Natural killer cell (primary cell): ENCODE data around the gene ZNF445. TPM values are rescaled to one million over a fixed set of nuclear protein-coding genes. Genes with fewer than 3 reads are reported as not detected.
"Not testable (repeated sequence)": the region's sequence is repeated elsewhere in the genome, so short reads cannot be mapped to it uniquely, and the experiment has no call there.

Experiments used
- ATAC-seq, 3 donors: fragments of 150-1000 bp in 2 of 3; fragments of 200-7000 bp in 1 of 3; cut with Tn5 transposase; 1 replicate in 1 of 3; 2 replicates in 2 of 3; pipeline ENCODE4 v1.10.0; 2021; ENCODE audit warnings: mild to moderate bottlenecking in 2 of 3, moderate library complexity in 2 of 3
- DNase-seq, 2 donors: peaks; one replicate each; pipeline versions ENCODE4 v3.0.0 to v3.0.0-alpha.2; 2013 to 2021; ENCODE audit warnings: mixed read lengths in 1 of 2
- H3K27ac ChIP-seq: one replicate; pipeline ENCODE4 v1.5.1; 2013; ENCODE audit warnings: mild to moderate bottlenecking, low read length
- H3K27me3 ChIP-seq: one replicate; pipeline ENCODE4 v1.6.1; 2013; ENCODE audit warnings: low read length; ENCODE audit not compliant: control insufficient read depth, insufficient read depth
- H3K36me3 ChIP-seq: one replicate; pipeline ENCODE4 v1.6.1; 2013; ENCODE audit warnings: low read length; ENCODE audit not compliant: control insufficient read depth, insufficient read depth
- H3K4me1 ChIP-seq: one replicate; pipeline ENCODE4 v1.6.1; 2013; ENCODE audit warnings: low read length; ENCODE audit not compliant: control insufficient read depth, insufficient read depth
- H3K4me3 ChIP-seq: one replicate; pipeline ENCODE4 v1.5.1; 2013; ENCODE audit warnings: low read length
- H3K9me3 ChIP-seq: one replicate; pipeline ENCODE4 v1.6.1; 2013; ENCODE audit warnings: low read length; ENCODE audit not compliant: control insufficient read depth, insufficient read depth
- H3K27ac Mint-ChIP-seq, 2 donors: one replicate each; pipeline ENCODE4 v1.8.0; 2022; ENCODE audit warnings: mild to moderate bottlenecking in 2 of 2, mixed read lengths in 2 of 2, moderate library complexity in 1 of 2
- H3K27me3 Mint-ChIP-seq, 2 donors: one replicate each; pipeline ENCODE4 v1.8.0; 2022; ENCODE audit warnings: low read depth in 2 of 2, mixed read lengths in 2 of 2
- H3K36me3 Mint-ChIP-seq: one replicate; pipeline ENCODE4 v1.8.0; 2022; ENCODE audit warnings: mixed read lengths
- H3K4me1 Mint-ChIP-seq, 2 donors: one replicate each; pipeline ENCODE4 v1.8.0; 2022; ENCODE audit warnings: mixed read lengths in 2 of 2
- H3K4me3 Mint-ChIP-seq: one replicate; pipeline ENCODE4 v1.8.0; 2022; ENCODE audit warnings: mild to moderate bottlenecking, moderate library complexity, mixed read lengths
- H3K9me3 Mint-ChIP-seq, 2 donors: one replicate each; pipeline ENCODE4 v1.8.0; 2022; ENCODE audit warnings: mixed read lengths in 2 of 2
- WGBS: methylation state at CpG from one replicate; pipeline ENCODE4 v1.1.7; 2013; ENCODE audit warnings: missing lambda C conversion rate; ENCODE audit not compliant: insufficient coverage; 5-methylcytosine and 5-hydroxymethylcytosine counted together
- intact Hi-C: fragments of 100-400 bp; cut with micrococcal nuclease; formaldehyde crosslinking; loops from one replicate; pipeline ENCODE4 v1.14.2; 2022
- total RNA-seq, 4 donors: library from RNA; stranded (reverse); fragments of 120-200 nt in 1 of 4; gene quantifications; one replicate each; pipeline versions ENCODE4 v1.2.3 to v1.2.4, GENCODE V29; 2013 to 2022
- TF ChIP-seq, protein P1 (sequence below): fragments of 200-600 bp; IDR thresholded peaks from one replicate; pipeline ENCODE4 v1.8.0; 2022; ENCODE audit warnings: antibody characterized with exemption

ZNF445 gene
- total RNA-seq, 3 donors from 2014 or later (not counting 1 experiment from before 2014, with no cell fraction given) = 15.5 to 24.4 (median 17.4) TPM

DNA sequence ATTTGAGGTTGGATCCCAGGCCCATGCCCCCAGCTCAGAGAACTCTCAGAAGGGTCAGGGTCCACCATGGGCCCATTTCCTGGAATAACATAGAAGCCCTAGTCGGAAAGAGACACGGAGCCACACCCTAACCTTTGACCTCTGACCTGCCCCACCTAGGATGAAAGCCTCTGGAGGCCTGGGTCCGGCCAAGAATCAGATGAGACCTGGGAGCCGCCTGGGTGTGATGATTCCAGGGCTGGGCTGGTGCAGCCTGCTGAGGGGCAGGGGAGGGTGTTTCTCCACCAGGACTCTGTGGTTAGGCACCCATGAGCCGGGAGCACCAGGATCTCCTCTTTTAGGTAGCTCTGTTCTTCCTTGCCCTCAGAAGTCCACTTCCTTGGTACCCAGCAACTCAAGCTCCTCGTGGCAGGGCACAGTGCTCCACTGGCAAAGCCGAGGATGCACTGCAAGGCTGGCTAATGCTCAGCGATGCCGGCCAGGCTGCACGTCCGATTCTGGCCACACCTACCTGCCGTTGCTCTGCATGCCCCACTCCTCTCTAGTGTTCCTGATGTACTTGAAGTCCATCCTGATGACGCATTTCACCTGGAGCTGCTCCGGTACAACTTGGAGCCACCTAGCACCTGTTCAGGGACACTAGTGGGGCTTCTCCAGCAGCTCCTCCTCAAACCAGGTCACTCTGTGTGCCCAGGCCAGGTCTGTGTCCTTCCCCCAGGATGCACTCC is 57.4 kb downstream of the ZNF445 start:
- Mint-ChIP-seq H3K9me3 (no peaks in the 10 kb centered on the region), H3K4me1 (no peaks in the 10 kb centered on the region), H3K4me3 (no peak overlapping the region), H3K27ac (no peak overlapping the region), H3K36me3 (no peaks in the 10 kb centered on the region), H3K27me3 (no peaks in the 10 kb centered on the region)
- intact Hi-C loops = no loop called here
- H3K9me3 ChIP-seq = no peaks in the 10 kb centered on the region
- H3K27ac ChIP-seq = no peak overlapping the region
- WGBS = 87% methylated on average over 14 of the region's 14 CpGs
- no peaks in the 10 kb centered on the region for H3K36me3 ChIP-seq
- no peak for DNase-seq
- no peak for ATAC-seq
- H3K4me1 ChIP-seq = no peaks in the 10 kb centered on the region
- H3K4me3 ChIP-seq = no peak overlapping the region
- TF ChIP-seq, protein P1, sequence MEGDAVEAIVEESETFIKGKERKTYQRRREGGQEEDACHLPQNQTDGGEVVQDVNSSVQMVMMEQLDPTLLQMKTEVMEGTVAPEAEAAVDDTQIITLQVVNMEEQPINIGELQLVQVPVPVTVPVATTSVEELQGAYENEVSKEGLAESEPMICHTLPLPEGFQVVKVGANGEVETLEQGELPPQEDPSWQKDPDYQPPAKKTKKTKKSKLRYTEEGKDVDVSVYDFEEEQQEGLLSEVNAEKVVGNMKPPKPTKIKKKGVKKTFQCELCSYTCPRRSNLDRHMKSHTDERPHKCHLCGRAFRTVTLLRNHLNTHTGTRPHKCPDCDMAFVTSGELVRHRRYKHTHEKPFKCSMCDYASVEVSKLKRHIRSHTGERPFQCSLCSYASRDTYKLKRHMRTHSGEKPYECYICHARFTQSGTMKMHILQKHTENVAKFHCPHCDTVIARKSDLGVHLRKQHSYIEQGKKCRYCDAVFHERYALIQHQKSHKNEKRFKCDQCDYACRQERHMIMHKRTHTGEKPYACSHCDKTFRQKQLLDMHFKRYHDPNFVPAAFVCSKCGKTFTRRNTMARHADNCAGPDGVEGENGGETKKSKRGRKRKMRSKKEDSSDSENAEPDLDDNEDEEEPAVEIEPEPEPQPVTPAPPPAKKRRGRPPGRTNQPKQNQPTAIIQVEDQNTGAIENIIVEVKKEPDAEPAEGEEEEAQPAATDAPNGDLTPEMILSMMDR = no peak
- no peaks in the 10 kb centered on the region for H3K27me3 ChIP-seq

DNA sequence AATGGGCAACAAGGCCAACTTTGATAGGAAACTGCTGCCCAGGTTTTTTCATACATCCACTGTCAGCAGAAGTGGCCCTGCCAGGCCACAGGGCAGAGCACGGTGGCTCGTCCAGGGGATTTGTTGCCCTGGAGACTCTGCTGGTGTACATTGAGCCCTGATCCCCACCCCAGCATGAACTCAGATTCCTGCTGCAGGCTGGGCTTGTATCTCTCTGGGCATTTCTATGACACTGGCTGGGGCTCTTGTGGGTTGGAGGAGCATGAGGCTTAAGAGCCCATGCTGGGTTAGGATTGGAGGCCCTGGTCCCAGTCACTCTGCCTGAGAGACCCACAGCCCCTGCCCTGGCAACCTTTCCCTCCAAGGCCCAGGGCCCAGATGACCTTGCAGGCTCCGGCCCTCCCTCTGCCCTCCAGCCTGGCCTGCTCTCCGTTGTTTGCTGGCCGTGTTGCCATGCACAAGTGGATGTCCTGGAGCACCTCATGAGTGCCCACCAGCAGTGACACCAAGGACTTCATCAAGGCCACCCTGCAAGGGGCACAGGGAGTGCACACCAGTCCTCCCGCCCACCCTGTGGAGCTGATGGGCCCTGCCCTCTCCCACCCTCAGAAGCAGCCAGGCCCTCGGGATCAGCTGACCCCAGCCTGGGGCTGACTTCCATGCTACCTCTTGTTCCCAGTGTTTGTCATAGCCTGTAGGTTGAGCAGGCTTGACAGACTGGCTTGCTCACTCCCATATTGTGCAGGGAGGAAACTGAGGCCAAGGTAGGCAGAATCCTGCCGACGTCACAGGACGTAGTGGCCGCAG is 58.2 kb downstream of the ZNF445 start:
- Histone ChIP-seq H3K4me3 (no peak overlapping the region), H3K27me3 (no peaks in the 10 kb centered on the region), H3K27ac (no peak overlapping the region), H3K4me1 (no peaks in the 10 kb centered on the region), H3K36me3 (no peaks in the 10 kb centered on the region), H3K9me3 (no peaks in the 10 kb centered on the region)
- TF ChIP-seq, protein P1 = no peak
- no peak overlapping the region for H3K27ac Mint-ChIP-seq
- 78% methylated on average over 11 of the region's 11 CpGs for WGBS
- H3K27me3 Mint-ChIP-seq = no peaks in the 10 kb centered on the region
- intact Hi-C loops = no loop called here
- no peaks in the 10 kb centered on the region for H3K36me3 Mint-ChIP-seq
- H3K9me3 Mint-ChIP-seq = no peaks in the 10 kb centered on the region
- no peak overlapping the region for H3K4me3 Mint-ChIP-seq
- peaks cover 0 to 5% of the 10 kb centered on the region in 2 donors for H3K4me1 Mint-ChIP-seq
- no peak for DNase-seq
- ATAC-seq = no peak

DNA sequence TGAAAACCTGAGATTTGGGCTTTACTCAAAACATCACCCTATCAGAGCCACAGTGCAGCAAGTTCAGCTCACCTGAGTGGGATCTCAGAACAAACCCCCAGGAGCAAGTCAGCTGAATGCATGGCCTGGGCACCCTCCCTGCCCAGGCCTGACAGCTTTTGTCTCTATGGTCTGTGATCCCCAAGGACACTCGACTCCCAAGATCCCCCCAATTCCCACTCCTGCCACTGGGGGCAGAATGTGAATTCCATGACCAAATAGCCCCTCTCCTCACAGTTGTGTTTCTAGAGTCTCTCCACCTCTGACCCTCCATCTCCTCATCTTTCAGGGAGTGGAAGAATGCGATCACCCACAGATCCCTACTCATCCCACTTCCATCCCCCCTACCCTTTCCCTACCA is 58.9 kb downstream of the ZNF445 start:
- Mint-ChIP-seq H3K36me3 (no peaks in the 10 kb centered on the region), H3K9me3 (no peaks in the 10 kb centered on the region), H3K27ac (no peak overlapping the region), H3K4me3 (no peak overlapping the region), H3K4me1 (peaks cover 0 to 7% of the 10 kb centered on the region in 2 donors), H3K27me3 (no peaks in the 10 kb centered on the region)
- Histone ChIP-seq H3K36me3 (no peaks in the 10 kb centered on the region), H3K4me1 (no peaks in the 10 kb centered on the region), H3K27ac (no peak overlapping the region), H3K9me3 (no peaks in the 10 kb centered on the region), H3K27me3 (no peaks in the 10 kb centered on the region), H3K4me3 (no peak overlapping the region)
- no peak for DNase-seq
- TF ChIP-seq, protein P1 = no peak
- intact Hi-C loops = no loop called here
- WGBS = 90% methylated on average over 2 of the region's 2 CpGs
- no peak for ATAC-seq

DNA sequence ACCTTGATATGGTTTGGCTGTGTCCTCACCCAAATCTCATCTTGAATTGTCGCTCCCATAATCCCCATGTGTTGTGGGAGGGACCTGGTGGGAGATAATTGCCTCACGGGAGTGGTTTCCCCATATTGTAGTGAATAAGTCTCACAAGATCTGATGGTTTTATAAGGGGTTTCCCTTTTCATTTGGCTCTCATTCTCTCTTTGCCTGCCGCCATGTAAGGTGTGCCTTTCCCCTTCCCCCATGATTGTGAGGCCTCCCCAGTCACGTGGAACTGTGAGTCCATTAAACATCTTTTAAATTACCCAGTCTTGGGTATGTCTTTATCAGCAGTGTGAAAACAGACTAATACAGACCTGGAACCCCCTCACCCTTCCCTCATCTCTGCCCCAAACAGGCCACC is 59.4 kb downstream of the ZNF445 start:
- H3K36me3 Mint-ChIP-seq, H3K4me1 ChIP-seq, H3K27ac Mint-ChIP-seq, H3K4me3 Mint-ChIP-seq, H3K36me3 ChIP-seq, intact Hi-C loops, DNase-seq, H3K27ac ChIP-seq, ATAC-seq, H3K4me1 Mint-ChIP-seq, H3K9me3 Mint-ChIP-seq, H3K4me3 ChIP-seq, H3K27me3 Mint-ChIP-seq, H3K27me3 ChIP-seq, H3K9me3 ChIP-seq: not testable (repeated sequence)
- 97% methylated on average over 4 of the region's 4 CpGs for WGBS
